ENCODE data around the gene NEDD4L. TPM values are rescaled to one million over a fixed set of nuclear protein-coding genes. Genes with fewer than 3 reads are reported as not detected.

The NEDD4L gene
- total RNA-seq, 1 donor from 2014 or later = 15.6 TPM

DNA sequence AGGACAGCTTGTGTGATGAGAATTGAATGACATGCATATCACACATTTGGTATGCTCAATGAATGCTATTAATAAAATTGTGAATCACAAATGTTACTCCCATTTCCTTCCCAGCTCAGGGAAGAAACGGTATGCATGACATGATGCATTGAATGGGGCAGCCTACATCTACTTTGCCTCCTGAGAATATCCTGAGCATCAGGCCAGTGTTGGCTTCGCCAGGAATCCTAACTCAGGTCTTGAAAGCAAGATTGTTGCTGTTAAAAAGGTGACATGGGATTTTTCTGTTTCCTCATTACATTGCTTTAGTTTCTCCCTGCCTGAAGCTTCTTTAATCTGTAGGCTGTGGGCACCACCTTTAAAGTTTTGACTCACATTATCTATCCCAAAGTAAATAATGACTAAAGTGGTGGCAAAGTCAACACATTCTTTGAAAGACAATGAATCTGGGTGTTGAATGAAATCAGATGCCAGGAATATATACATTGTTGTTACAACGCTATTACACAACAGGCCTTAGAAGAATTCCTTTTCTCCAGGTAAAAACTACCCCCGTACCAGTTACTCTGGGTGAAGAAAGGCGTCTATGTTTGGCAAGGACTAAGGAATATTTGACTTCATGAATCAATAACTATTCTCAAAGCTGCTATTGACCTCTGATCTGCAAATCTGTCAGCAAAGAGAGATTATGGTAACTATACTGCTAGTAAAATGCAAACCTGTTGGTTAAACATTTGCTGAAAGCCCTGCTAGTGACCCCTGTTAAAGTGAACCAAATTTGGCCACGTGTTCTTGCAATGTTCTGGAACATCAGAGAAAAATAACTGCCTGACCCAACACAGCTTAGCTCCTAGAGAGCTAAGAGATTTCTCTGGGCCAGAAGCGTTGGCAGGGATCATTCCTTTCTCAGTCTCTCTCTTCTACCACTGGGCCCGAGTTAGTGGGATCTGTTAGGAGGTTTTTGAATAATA lies 30.5 kb upstream of the NEDD4L start:
- H3K27me3 ChIP-seq = no peaks in the 10 kb centered on the region
- TF ChIP-seq, protein P1, sequence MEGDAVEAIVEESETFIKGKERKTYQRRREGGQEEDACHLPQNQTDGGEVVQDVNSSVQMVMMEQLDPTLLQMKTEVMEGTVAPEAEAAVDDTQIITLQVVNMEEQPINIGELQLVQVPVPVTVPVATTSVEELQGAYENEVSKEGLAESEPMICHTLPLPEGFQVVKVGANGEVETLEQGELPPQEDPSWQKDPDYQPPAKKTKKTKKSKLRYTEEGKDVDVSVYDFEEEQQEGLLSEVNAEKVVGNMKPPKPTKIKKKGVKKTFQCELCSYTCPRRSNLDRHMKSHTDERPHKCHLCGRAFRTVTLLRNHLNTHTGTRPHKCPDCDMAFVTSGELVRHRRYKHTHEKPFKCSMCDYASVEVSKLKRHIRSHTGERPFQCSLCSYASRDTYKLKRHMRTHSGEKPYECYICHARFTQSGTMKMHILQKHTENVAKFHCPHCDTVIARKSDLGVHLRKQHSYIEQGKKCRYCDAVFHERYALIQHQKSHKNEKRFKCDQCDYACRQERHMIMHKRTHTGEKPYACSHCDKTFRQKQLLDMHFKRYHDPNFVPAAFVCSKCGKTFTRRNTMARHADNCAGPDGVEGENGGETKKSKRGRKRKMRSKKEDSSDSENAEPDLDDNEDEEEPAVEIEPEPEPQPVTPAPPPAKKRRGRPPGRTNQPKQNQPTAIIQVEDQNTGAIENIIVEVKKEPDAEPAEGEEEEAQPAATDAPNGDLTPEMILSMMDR (IDR thresholded peaks at IDR 0.05) = no peak
- no peak for DNase-seq (ENCODE audit: low spot score in 2 of 2)
- intact Hi-C loops (cut with DNase I) = no loop called here
- no peaks in the 10 kb centered on the region for H3K36me3 ChIP-seq
- H3K4me3 ChIP-seq = no peak overlapping the region
- no peaks in the 10 kb centered on the region for H3K4me1 ChIP-seq
- H3K9me3 ChIP-seq = no peaks in the 10 kb centered on the region
- H3K27ac ChIP-seq = no peak overlapping the region

DNA sequence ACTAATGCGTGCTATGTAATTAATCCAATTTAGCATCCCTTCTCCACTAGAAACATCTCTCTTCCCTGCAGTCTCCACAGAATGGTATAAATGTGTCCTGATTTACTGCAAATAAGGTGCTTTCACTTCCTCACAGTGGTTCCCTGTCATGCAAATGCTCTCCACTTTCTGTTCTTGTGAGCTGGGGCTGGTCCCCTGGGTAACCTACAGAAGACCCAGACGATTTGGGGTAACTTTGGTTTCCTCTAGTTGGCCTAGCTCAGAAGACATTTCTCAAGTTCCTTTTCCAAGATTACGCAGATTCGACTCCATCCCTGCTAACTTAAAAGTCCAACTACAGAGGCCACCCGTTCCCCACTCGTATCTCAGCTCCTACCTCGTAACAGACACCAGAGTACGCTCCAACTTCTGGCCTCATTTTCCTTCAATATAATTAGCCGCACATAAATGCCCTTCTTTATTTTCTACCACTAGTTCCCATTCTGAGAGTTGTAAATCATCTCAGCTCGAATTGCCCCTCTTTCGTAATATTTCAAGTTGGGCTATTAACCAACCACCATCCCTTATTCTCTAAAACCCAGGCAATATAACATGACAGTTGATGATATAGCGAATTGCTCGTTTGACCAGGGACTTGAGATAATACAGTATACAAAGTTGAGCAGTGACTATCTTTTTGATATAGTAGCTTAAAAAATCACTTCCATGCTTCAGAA lies 28.8 kb upstream of the NEDD4L start:
- no peaks in the 10 kb centered on the region for H3K27me3 ChIP-seq

DNA sequence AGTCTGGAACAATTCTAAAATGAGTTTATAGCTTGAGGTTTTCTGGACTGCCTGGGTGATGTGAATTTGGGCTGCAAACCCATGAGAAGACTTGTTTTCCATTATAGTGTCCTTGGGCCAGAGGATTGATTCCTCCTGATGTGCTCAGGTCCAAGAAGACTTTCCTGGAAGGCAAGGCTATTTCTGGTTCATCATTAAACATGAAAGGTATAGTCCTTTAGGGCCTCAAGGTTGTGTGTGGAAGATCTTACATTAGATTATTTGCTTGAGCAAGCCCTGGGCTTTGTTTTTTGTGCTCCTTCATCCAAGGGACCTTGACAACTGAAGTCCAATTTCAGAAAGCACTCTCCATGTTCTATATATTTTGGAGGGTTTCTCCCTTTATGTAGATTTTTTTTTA lies 26.8 kb upstream of the NEDD4L start:
- intact Hi-C loops (cut with DNase I) = no loop called here
- DNase-seq (ENCODE audit: low spot score in 2 of 2) = no peak
- Histone ChIP-seq H3K27ac (no peak overlapping the region), H3K27me3 (no peaks in the 10 kb centered on the region), H3K4me1 (no peaks in the 10 kb centered on the region), H3K4me3 (no peak overlapping the region), H3K36me3 (no peaks in the 10 kb centered on the region), H3K9me3 (no peaks in the 10 kb centered on the region)
- TF ChIP-seq, protein P1 (IDR thresholded peaks at IDR 0.05) = no peak

More for the DNA sequence above, 28.8 kb upstream of the NEDD4L start:
- Histone ChIP-seq H3K4me3 (no peak overlapping the region), H3K4me1 (no peaks in the 10 kb centered on the region), H3K36me3 (no peaks in the 10 kb centered on the region), H3K9me3 (no peaks in the 10 kb centered on the region), H3K27ac (no peak overlapping the region)
- TF ChIP-seq, protein P1 (IDR thresholded peaks at IDR 0.05) = no peak
- intact Hi-C loops (cut with DNase I) = no loop called here
- DNase-seq (ENCODE audit: low spot score in 2 of 2) = no peak

DNA sequence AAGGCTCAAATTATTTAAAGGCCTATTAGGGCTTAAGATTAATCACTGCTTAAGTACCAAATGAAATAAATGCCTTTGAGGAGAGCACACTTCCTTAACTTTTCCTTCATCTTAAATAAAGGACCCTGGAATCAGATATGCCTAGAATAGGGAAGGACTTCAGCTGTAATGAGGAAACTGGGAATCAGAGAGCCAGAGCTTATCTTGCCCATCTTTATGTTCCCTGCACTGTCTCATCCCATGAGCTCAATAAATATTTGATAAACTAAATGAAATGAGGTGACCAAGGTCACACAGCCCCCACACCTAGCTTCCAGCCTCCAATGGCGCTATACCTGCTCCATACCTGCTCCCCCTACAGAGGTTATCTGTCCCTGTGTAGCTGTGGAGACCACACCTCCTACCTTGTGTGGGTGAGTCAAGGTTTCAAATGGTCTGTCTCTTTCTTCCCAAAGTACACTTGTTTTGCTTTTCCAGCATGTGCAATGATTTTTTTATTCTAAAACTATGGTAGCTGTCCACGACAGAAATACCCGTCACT lies 23.4 kb upstream of the NEDD4L start:
- intact Hi-C loops (cut with DNase I) = no loop called here
- H3K36me3 ChIP-seq = no peaks in the 10 kb centered on the region
- H3K27me3 ChIP-seq = no peaks in the 10 kb centered on the region
- no peak overlapping the region for H3K4me3 ChIP-seq
- DNase-seq (ENCODE audit: low spot score in 2 of 2) = no peak
- no peak overlapping the region for H3K27ac ChIP-seq
- H3K9me3 ChIP-seq = no peaks in the 10 kb centered on the region
- no peaks in the 10 kb centered on the region for H3K4me1 ChIP-seq
- TF ChIP-seq, protein P1 (IDR thresholded peaks at IDR 0.05) = no peak

DNA sequence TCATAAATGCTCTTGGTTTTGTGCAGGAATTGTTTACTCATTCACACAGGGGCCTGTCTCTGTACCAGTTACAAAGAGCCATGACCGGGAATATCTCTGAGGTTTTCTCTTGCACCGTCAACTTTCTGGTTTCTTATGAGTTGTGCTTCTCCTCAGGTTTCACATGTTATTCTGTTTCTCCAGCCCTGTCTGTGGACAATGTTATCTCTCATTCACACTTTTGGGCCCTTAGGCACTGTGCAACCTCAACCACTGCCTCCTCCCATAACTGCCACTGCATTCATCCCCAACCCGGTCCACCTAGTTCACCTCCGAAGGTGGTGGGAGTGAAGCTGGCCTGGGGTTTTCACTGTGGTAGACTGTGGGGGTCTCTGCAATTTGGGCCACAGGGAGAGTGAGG lies 22.5 kb upstream of the NEDD4L start:
- Histone ChIP-seq H3K4me3 (no peak overlapping the region), H3K27ac (no peak overlapping the region), H3K4me1 (no peaks in the 10 kb centered on the region), H3K9me3 (no peaks in the 10 kb centered on the region), H3K36me3 (no peaks in the 10 kb centered on the region), H3K27me3 (no peaks in the 10 kb centered on the region)
- DNase-seq (ENCODE audit: low spot score in 2 of 2) = no peak
- TF ChIP-seq, protein P1 (IDR thresholded peaks at IDR 0.05) = no peak
- intact Hi-C loops (cut with DNase I) = no loop called here

All from ascending aorta (tissue), 2 donors.